Glutamatergic neuron (in vitro differentiated cells): Measurements from ENCODE around the gene TNRC6A. TPM values are rescaled to one million over a fixed set of nuclear protein-coding genes. Genes with fewer than 3 reads are reported as not detected.

Experiments
- DNase-seq: peaks from one replicate; pipeline ENCODE4 v3.0.0; 2022
- H3K27ac Mint-ChIP-seq: one replicate; pipeline ENCODE4 v1.8.0; 2020; ENCODE audit warnings: mild to moderate bottlenecking, mixed read lengths, inconsistent platforms; ENCODE audit not compliant: unreplicated experiment
- H3K27me3 Mint-ChIP-seq: one replicate; pipeline ENCODE4 v1.8.0; 2020; ENCODE audit warnings: mild to moderate bottlenecking, moderate library complexity, mixed read lengths, inconsistent platforms; ENCODE audit not compliant: unreplicated experiment
- H3K36me3 Mint-ChIP-seq: one replicate; pipeline ENCODE4 v1.8.0; 2020; ENCODE audit warnings: mild to moderate bottlenecking, mixed read lengths, inconsistent platforms; ENCODE audit not compliant: unreplicated experiment
- H3K4me1 Mint-ChIP-seq: one replicate; pipeline ENCODE4 v1.8.0; 2020; ENCODE audit warnings: mild to moderate bottlenecking, low read depth, mixed read lengths, inconsistent platforms; ENCODE audit not compliant: unreplicated experiment
- H3K4me3 Mint-ChIP-seq: one replicate; pipeline ENCODE4 v1.8.0; 2020; ENCODE audit warnings: mild to moderate bottlenecking, mixed read lengths, inconsistent platforms; ENCODE audit not compliant: unreplicated experiment
- H3K9me3 Mint-ChIP-seq: one replicate; pipeline ENCODE4 v1.8.0; 2020; ENCODE audit warnings: mild to moderate bottlenecking, moderate library complexity, mixed read lengths, inconsistent platforms; ENCODE audit not compliant: unreplicated experiment
- CTCF ChIP-seq: fragments of 200-600 bp; sonication (generic); IDR thresholded peaks from one replicate; pipeline ENCODE4 v1.5.0; 2021; ENCODE audit not compliant: partially characterized antibody, unreplicated experiment
- total RNA-seq: library from RNA; stranded (reverse); fragmentation: NEBNext Ultra II Directional; extraction: Animal tissue kit (Norgen Biotek cat#: 25700); gene quantifications from one replicate; pipeline ENCODE4 v1.2.1, GENCODE V29; 2021; ENCODE audit not compliant: unreplicated experiment

TNRC6A gene
- total RNA-seq, 1 donor from 2014 or later, result 91.6 TPM

- H3K4me3 Mint-ChIP-seq, result no peak overlapping the region
Observed at GRCh38 chr16:24776501-24777220, 47.2 kb downstream of the TNRC6A start.

GRCh38 chr16:24778671-24779070 lies 49.2 kb downstream of the TNRC6A start:
- peaks cover 5% of the 10 kb centered on the region for H3K36me3 Mint-ChIP-seq
- H3K9me3 Mint-ChIP-seq, result peaks cover 4% of the 10 kb centered on the region
- H3K4me1 Mint-ChIP-seq, result peaks cover 11% of the 10 kb centered on the region
- no peak overlapping the region for H3K27ac Mint-ChIP-seq
- no peak for TF ChIP-seq CTCF
- no peak for DNase-seq
- no peak overlapping the region for H3K4me3 Mint-ChIP-seq
- no peaks in the 10 kb centered on the region for H3K27me3 Mint-ChIP-seq

More at GRCh38 chr16:24776501-24777220, 47.2 kb downstream of the TNRC6A start:
- no peak for DNase-seq
- H3K27me3 Mint-ChIP-seq, result no peaks in the 10 kb centered on the region
- peaks cover 11% of the 10 kb centered on the region for H3K4me1 Mint-ChIP-seq
- H3K27ac Mint-ChIP-seq, result peak overlapping the region; percentile 19
- H3K9me3 Mint-ChIP-seq, result no peaks in the 10 kb centered on the region
- TF ChIP-seq CTCF, result no peak
- H3K36me3 Mint-ChIP-seq, result no peaks in the 10 kb centered on the region

GRCh38 chr16:24781256-24781655 lies 51.8 kb downstream of the TNRC6A start:
- no peak overlapping the region for H3K4me3 Mint-ChIP-seq
- H3K36me3 Mint-ChIP-seq, result peaks cover 5% of the 10 kb centered on the region
- peaks cover 2% of the 10 kb centered on the region for H3K4me1 Mint-ChIP-seq
- no peak overlapping the region for H3K27ac Mint-ChIP-seq
- DNase-seq, result no peak
- no peak for TF ChIP-seq CTCF
- H3K9me3 Mint-ChIP-seq, result peaks cover 4% of the 10 kb centered on the region
- H3K27me3 Mint-ChIP-seq, result no peaks in the 10 kb centered on the region

- DNase-seq, result no peak
- Mint-ChIP-seq H3K4me1 (no peaks in the 10 kb centered on the region), H3K36me3 (peaks cover 5% of the 10 kb centered on the region), H3K27ac (no peak overlapping the region), H3K9me3 (peaks cover 4% of the 10 kb centered on the region), H3K27me3 (no peaks in the 10 kb centered on the region), H3K4me3 (no peak overlapping the region)
- TF ChIP-seq CTCF, result no peak
Observed at GRCh38 chr16:24784121-24784520, 54.7 kb downstream of the TNRC6A start.

GRCh38 chr16:24789881-24790280 lies 60.4 kb downstream of the TNRC6A start:
- no peak for TF ChIP-seq CTCF
- H3K27ac Mint-ChIP-seq, result no peak overlapping the region
- H3K36me3 Mint-ChIP-seq, result no peaks in the 10 kb centered on the region

More at GRCh38 chr16:24789881-24790280, 60.4 kb downstream of the TNRC6A start:
- DNase-seq, result no peak
- no peak overlapping the region for H3K4me3 Mint-ChIP-seq
- no peaks in the 10 kb centered on the region for H3K4me1 Mint-ChIP-seq
- no peaks in the 10 kb centered on the region for H3K27me3 Mint-ChIP-seq
- peaks cover 1% of the 10 kb centered on the region for H3K9me3 Mint-ChIP-seq
